Dedifferentiated amniotic fluid mesenchymal stem cell (primary cell): Measurements from ENCODE around the gene PRKN.
"Not testable (repeated sequence)": the region's sequence is repeated elsewhere in the genome, so short reads cannot be mapped to it uniquely, and the experiment has no call there.

Experiments
- DNase-seq: peaks from one replicate; pipeline ENCODE4 v3.0.0-alpha.2; 2016; ENCODE audit errors: extremely low spot score

PRKN gene

GRCh38 chr6:162538643-162539064, 188.9 kb downstream of the PRKN start:
- DNase-seq = no peak

- no peak for DNase-seq
Measured at GRCh38 chr6:162533009-162533400, 194.6 kb downstream of the PRKN start.

- DNase-seq = no peak
Measured at GRCh38 chr6:162532283-162533008, 195.1 kb downstream of the PRKN start.

GRCh38 chr6:162531391-162531790, 196.2 kb downstream of the PRKN start:
- not testable (repeated sequence) for DNase-seq

- DNase-seq = no peak
Measured at GRCh38 chr6:162528538-162528937, 199.0 kb downstream of the PRKN start.

GRCh38 chr6:162526960-162527359, 200.6 kb downstream of the PRKN start:
- no peak for DNase-seq

DNA sequence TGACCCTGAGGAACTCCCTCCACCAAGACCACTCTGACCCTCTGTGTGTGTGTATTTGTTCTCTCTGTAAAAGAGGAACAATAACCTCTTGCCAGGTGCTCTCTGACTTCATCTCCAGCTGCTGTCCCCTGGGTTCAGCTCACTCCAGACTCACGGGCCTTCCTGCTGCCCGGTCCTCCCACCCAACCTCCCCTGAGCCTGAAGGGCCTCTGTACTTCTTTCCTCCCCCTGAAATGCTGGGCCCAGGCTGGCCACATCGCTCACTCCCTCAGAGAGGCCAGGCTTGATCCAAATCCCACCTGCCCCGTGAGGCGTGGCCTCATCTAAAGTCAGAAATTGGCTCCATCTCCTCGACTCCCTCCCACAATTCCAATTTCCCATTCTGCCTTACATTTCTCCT, 202.4 kb downstream of the PRKN start:
- no peak for DNase-seq

GRCh38 chr6:162512744-162513143, 214.8 kb downstream of the PRKN start:
- DNase-seq = no peak

- DNase-seq = no peak
Measured at GRCh38 chr6:162497389-162497788, 230.2 kb downstream of the PRKN start.

DNA sequence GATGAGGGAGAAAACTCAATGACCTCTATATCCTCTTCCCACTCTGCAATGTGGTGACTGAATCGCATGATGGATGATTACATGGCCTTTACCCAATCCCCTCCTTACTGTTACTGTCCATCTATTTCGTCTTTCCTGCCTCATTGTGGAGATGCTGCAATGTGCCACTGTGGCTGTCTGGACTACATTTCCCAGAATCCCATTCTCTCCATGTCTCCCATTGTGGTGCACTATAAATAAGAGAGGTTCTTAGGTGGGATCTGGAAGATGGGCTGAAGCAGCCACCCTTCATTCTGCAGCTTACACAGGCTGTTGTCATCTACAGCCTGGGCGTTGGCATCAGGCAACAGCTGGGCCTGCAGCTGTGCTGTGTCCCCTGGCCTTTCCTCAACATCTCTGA, 233.6 kb downstream of the PRKN start:
- DNase-seq = no peak

GRCh38 chr6:162491637-162492036, 235.9 kb downstream of the PRKN start:
- no peak for DNase-seq

- DNase-seq = no peak
Measured at GRCh38 chr6:162489101-162489976, 238.2 kb downstream of the PRKN start.

GRCh38 chr6:162488444-162488843, 239.1 kb downstream of the PRKN start:
- no peak for DNase-seq

DNA sequence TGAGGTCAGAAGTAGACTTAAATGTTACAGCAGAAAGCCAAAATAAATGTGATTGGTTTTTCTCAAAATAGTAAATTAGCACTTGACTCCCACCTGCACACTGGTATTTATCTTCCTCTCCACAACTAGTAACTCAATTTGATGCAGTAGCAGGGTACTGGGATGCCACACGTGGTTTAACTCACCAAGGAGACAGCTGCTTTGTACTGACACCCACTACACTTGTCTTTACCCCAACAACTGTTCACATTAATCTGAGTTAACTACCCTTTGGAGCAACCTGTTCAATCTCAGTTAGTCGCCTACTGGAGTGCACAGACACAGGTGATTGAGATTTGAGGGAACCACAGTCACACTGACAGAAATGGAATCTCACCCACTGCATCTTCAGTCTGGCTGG, 242.1 kb downstream of the PRKN start:
- no peak for DNase-seq

DNA sequence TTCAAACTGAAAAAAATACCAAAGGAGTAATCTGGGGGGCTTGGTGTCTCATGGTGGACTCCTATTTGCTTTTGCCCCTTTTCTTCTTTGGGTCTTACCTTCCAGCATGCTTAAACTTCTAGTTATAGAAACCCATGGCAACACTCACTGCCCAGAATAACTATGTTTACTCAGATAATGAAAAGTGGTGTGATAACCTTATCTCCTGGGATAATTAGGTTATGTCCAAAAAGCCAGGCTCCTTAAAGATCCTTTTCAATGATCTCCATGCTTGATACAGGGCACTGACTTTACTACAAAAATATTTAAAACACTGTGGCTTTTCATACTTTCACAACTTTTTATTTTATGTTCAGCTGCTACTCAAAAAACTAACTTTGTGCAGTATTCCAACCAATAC, 245.6 kb downstream of the PRKN start:
- no peak for DNase-seq

DNA sequence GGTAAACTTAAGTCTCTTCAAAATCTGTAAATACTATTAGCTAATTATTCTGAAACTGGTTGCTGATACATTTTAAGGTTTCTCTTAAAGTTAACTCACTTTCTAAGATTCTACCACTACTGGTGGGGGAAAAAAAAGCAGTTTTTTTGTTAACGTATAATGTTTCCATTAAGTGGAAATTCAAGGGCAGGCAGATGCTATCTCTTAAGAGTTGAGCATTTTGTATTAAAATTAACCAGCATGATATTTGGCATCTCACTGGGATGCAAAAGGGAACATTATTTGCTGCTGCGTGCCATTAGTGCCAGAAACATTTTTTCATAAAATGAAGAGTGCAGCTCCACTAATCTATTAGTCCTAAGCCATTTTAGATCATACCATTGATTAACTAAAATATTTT, 246.2 kb downstream of the PRKN start:
- no peak for DNase-seq

DNA sequence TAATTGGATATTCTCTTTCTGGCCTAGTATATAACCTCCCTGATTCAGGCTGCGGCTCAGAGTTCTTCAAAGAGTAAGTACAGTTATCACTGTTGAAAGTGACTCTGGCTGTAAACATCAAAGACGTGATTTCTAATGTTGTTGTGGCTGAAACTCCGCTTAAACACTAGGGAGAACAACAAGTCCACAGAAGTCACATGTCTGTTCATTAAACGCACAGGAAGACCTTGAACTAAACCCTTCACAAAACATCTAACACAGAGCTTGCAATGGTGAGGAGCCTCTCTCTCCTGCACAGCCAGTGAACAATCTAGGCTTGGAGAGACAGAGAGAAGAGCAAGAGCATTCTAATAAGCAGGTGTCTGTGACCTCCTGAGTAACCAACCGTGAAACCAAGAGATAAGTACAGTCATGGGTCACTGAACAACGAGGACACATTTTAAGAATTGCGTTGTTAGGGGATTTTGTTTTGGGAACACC, 249.3 kb downstream of the PRKN start:
- no peak for DNase-seq

GRCh38 chr6:162474722-162475121, 252.8 kb downstream of the PRKN start:
- no peak for DNase-seq

GRCh38 chr6:162471842-162472241, 255.7 kb downstream of the PRKN start:
- no peak for DNase-seq

- DNase-seq = no peak
Measured at GRCh38 chr6:162468326-162468725, 259.2 kb downstream of the PRKN start.

- no peak for DNase-seq
Measured at GRCh38 chr6:162467679-162468078, 259.9 kb downstream of the PRKN start.

DNA sequence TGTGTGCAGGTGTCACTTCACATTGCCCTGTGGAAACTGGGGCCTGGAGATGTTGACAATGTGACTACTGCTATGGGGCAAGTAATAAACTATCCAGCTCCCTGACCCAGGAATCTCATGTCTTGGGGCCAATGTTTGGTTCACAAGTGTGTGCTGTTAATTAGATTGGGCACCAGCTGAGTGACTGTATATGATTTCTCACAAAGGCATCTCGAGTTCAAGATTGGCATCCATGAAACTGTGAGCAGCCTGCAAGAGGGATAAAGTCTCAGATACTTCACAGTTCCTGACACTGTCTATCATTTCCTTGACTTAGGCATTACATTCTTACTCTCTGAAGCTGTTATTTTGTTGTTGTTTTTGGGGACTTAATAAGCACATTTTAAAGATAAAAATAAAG, 264.0 kb downstream of the PRKN start:
- no peak for DNase-seq

- DNase-seq = no peak
Measured at GRCh38 chr6:162459985-162460384, 267.6 kb downstream of the PRKN start.
